Hepatic stellate cell (primary cell): ENCODE results near the gene SIAH3.
"Not testable (repeated sequence)": the region's sequence is repeated elsewhere in the genome, so short reads cannot be mapped to it uniquely, and the experiment has no call there.

Source experiments
- DNase-seq: peaks from one replicate; pipeline ENCODE4 v3.0.0; 2011; ENCODE audit warnings: low spot score

Gene SIAH3

GRCh38 chr13:45851171-45851921 lies at the start of gene SIAH3:
Gene SIAH3, minus strand, starts transcription at chr13:45851753. Its CDS starts 124 bp downstream, at chr13:45851629.
- no peak for DNase-seq

GRCh38 chr13:45899406-45899805 lies 47.9 kb upstream of the SIAH3 start:
- DNase-seq: no peak

GRCh38 chr13:45897562-45897961 lies 46.0 kb upstream of the SIAH3 start:
- no peak for DNase-seq

- DNase-seq: no peak
These were observed 44.7 kb upstream of the SIAH3 start for GRCh38 chr13:45896285-45896684.

- no peak for DNase-seq
These were observed 44.3 kb upstream of the SIAH3 start for GRCh38 chr13:45895881-45896280.

- DNase-seq: no peak
These were observed 41.0 kb upstream of the SIAH3 start for GRCh38 chr13:45892513-45892912.

GRCh38 chr13:45889590-45890243 lies 38.2 kb upstream of the SIAH3 start:
- DNase-seq: no peak

- DNase-seq: no peak
These were observed 34.9 kb upstream of the SIAH3 start for GRCh38 chr13:45886466-45886865.

- no peak for DNase-seq
These were observed 33.6 kb upstream of the SIAH3 start for GRCh38 chr13:45885194-45885593.

- no peak for DNase-seq
These were observed 31.1 kb upstream of the SIAH3 start for GRCh38 chr13:45882626-45883025.

GRCh38 chr13:45881353-45881752 lies 29.8 kb upstream of the SIAH3 start:
- DNase-seq: no peak

- DNase-seq: no peak
These were observed 28.7 kb upstream of the SIAH3 start for GRCh38 chr13:45880242-45880641.

GRCh38 chr13:45879666-45880065 lies 28.1 kb upstream of the SIAH3 start:
- DNase-seq: no peak

- DNase-seq: no peak
These were observed 27.4 kb upstream of the SIAH3 start for GRCh38 chr13:45878966-45879365.

- DNase-seq: no peak
These were observed 25.2 kb upstream of the SIAH3 start for GRCh38 chr13:45876781-45877180.

GRCh38 chr13:45875951-45876350 lies 24.4 kb upstream of the SIAH3 start:
- DNase-seq: no peak

- DNase-seq: no peak
These were observed 22.2 kb upstream of the SIAH3 start for GRCh38 chr13:45873491-45874325.

- DNase-seq: no peak
These were observed 21.0 kb upstream of the SIAH3 start for GRCh38 chr13:45872566-45872965.

GRCh38 chr13:45871201-45871600 lies 19.6 kb upstream of the SIAH3 start:
- not testable (repeated sequence) for DNase-seq

GRCh38 chr13:45870232-45870631 lies 18.7 kb upstream of the SIAH3 start:
- DNase-seq: no peak

- no peak for DNase-seq
These were observed 13.9 kb upstream of the SIAH3 start for GRCh38 chr13:45865414-45865813.

GRCh38 chr13:45863709-45864590 lies 12.4 kb upstream of the SIAH3 start:
- no peak for DNase-seq
